Epithelial cell of proximal tubule (primary cell): Measurements from ENCODE around the gene CDK11B. TPM values are rescaled to one million over a fixed set of nuclear protein-coding genes. Genes with fewer than 3 reads are reported as not detected.
"Not testable (repeated sequence)": the region's sequence is repeated elsewhere in the genome, so short reads cannot be mapped to it uniquely, and the experiment has no call there.

Source experiments
- DNase-seq: peaks from one replicate; pipeline ENCODE4 v3.0.0-alpha.2; 2011; ENCODE audit warnings: low read depth
- H3K4me3 ChIP-seq: 2 replicates; pipeline ENCODE4 v1.5.1; 2011; ENCODE audit warnings: low read depth, mild to moderate bottlenecking, low read length
- total RNA-seq: library from RNA; depleted of rRNA; stranded (reverse); fragments of >200 nt; gene quantifications from 2 replicates; pipeline ENCODE4 v1.2.3, GENCODE V29; 2015
- TF ChIP-seq, protein P1 (sequence below): conservative IDR thresholded peaks from 2 replicates; pipeline ENCODE4 v1.5.1; 2012; ENCODE audit warnings: low read depth, mild to moderate bottlenecking, low read length

CDK11B gene
- total RNA-seq, 1 donor from 2014 or later, result 16.3 TPM

DNA sequence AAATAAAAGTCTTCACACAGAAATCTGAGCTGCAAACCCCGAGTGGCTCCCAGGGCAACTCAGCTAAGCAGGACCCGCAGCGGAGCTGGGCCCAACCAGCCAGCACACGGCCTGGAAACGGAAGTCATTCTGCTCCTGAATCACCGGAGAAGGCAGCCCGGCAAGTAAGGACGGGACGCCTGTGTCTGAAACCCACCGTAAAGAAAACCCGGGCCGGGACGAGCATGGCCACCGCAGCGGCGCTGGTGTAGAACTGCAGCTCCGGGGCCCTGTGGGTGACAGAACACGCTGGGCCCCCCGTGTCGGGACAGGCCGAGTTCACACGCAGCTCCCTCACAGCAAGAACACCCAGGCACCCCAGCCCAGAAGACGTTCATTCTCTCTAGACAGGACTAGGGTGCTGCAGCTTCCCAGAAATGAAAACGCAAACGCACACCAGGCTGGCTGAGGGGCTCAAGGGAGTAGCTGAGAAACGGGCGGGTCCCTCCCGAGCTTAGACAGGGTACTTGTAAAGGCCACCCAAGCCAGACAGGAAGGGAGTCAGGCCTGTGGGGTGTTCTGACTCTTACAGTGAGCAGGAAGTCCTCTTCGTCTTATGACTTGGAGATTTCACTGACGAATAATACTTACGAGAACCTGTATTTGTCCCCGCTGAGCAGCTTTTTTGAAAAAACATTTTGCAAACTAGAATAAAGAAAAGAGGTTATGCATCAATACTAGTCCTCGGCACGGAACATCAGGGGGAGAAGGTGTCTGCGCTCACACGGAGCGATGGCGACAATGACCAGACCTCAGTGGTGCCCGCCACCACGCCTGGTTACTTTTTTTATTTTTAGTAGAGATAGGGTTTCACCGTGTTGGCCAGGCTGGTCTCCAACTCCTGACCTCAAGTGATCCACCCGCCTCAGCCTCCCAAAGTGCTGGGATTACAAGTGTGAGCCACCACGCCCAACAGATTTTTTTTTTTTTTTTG lies 10.9 kb upstream of the CDK11B start:
- H3K4me3 ChIP-seq, result no peak overlapping the region
- TF ChIP-seq, protein P1, sequence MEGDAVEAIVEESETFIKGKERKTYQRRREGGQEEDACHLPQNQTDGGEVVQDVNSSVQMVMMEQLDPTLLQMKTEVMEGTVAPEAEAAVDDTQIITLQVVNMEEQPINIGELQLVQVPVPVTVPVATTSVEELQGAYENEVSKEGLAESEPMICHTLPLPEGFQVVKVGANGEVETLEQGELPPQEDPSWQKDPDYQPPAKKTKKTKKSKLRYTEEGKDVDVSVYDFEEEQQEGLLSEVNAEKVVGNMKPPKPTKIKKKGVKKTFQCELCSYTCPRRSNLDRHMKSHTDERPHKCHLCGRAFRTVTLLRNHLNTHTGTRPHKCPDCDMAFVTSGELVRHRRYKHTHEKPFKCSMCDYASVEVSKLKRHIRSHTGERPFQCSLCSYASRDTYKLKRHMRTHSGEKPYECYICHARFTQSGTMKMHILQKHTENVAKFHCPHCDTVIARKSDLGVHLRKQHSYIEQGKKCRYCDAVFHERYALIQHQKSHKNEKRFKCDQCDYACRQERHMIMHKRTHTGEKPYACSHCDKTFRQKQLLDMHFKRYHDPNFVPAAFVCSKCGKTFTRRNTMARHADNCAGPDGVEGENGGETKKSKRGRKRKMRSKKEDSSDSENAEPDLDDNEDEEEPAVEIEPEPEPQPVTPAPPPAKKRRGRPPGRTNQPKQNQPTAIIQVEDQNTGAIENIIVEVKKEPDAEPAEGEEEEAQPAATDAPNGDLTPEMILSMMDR, result no peak
- DNase-seq, result no peak

DNA sequence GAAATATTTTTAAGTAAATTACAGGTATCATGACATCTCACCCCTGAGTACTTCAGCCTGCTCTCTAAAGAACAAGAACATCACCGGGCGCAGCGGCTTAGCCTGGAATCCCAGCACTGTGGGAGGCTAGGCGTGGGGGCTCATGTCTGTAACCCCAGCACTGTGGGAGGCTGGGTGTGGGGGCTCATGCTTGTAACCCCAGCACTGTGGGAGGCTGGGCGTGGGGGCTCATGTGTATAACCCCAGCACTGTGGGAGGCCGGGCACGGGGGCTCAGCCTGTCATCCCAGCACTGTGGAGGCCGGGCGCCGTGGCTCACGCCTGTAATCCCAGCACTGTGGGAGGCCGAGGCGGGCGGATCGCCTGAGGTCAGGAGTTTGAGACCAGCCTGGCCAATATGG lies 7.7 kb upstream of the CDK11B start:
- TF ChIP-seq, protein P1, result no peak
- H3K4me3 ChIP-seq, result no peak overlapping the region
- no peak for DNase-seq

DNA sequence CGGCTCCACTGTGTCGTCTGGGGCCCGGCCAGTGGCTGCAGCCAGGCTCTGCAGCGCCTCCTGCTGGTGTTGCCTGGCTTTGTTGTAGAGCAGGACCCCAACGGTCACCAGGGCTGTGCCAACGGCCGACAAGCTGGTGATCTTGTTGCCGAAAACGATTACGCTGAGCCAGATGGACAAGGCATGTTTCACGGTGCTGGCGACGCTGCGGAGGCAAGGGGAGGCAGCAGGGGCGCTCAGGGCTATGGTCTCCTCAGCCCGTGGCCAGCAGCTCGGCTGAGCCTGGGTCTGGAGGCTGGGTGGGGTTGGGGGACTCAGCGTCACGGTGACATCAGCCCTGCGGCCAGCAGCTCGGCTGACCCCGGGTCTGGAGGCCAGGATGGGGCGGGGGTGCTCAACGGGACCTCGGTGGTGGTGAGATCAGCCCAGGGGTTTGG lies 7.0 kb upstream of the CDK11B start:
- no peak for DNase-seq
- TF ChIP-seq, protein P1, result peak; percentile 53
- H3K4me3 ChIP-seq, result no peak overlapping the region

DNA sequence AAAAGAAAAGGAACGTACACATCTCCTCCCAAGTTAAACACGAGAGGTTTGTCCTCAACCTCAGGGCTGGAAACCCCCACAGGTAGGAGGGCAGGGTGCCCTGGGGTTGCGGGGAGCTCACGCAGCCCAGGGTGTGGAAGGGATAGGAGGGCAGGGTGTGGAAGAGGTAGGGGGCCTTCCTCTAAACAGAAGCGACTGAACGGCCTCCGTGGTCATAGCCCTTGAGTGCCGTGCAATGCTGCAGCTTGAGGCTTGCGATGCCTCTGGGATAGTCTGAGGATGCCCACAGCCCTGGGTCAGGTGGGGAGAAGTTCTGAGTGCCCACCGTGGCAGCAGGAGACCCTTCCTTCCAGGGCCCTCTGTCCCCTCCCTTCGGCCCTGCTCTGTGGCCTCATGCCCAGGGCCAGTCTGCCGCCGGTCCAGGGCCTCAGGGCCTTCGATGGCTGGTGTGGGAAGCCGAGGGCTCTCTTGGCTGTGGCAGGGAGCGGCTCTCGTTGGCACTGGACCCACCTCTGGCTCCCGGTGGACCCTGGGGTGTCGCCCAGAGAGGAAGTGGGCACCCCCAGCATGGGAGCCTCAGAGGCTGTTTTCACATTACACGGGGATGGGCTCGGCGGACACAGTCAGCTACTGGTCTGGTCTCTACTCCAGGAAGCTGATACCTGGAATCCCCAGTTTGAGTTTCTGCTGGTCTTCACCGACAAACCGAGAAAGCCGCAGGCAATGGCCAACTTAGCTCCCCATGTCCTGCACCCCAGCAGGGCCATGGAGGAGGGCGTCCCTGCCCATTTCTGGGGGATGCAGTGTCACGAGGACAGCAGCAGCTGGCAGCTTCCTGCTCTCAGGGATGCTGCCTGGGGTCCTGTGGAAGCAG lies 6.4 kb upstream of the CDK11B start:
- DNase-seq, result no peak
- H3K4me3 ChIP-seq, result no peak overlapping the region
- TF ChIP-seq, protein P1, result no peak

DNA sequence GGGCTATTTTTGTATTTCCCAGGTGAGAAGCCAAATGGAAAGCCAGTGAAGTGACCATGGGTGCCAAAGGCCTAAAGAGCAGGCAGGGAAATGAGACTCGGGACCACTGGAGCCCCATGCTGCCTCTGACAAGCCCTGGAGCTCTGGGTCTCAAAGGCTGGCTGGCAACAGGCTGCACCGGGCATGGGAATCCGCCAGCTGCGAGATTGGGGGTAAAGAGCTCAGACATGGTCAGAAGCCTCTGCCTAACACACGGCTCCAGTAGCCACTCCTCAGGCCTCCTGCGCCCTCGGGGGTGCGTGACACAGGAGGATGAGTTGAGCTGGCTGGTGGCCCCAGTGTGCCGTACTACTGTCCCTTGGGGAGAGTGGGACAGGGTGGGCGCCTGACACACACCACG lies 5.5 kb upstream of the CDK11B start:
- not testable (repeated sequence) for DNase-seq, H3K4me3 ChIP-seq

DNA sequence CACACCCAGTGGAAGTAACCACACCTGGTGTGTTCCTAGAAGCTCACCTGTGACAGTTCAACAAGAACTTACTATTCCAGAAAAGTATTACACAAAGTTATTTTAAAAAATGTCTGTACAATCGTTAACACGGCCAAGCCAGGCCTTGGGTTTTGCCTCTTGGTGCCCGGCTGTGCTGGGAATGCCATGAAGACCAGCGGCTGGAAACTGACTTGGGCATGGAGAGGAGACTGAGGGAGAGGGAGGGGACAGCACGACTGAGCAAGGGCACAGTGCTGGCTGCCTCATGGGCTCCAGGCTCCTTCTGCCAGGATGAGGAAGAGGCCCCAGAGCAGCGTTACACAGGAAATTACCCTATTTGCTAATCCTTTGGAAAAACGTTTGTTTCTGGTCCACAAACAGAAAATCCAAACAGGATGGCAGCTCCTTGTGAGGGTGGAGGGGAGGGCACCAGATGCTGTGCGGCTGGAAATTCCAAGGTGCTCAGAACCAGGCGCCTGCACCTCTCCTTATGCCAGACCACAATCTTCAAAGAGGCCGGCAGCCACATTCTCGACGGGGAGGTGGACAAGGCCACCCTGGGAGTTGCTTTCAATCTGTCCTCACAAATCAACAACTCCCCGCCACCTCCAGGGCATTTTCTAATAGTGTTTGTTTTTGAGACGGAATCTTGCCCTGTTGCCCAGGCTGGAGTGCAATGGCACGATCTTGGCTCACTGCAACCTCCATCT lies 4.2 kb upstream of the CDK11B start:
- DNase-seq, H3K4me3 ChIP-seq: not testable (repeated sequence)

DNA sequence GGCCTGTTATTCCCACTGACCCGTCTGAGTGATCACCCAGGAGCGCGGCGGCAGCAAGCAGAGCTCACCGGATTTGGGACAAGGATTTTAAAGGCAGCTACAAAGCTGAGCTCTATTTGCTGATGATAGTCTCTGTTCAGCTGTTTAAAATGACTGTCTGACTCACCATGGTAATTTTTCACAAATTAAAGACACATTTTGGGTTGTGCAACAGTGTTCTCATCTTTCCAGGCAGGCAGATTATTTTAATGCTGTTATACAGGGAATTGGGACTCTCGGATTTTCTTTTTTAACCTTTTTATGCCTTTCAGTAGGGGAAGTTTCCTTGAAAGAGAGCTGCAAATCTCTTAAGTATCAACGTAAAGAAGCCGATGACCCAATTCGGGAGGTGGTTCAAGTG lies 3.6 kb upstream of the CDK11B start:
- DNase-seq, H3K4me3 ChIP-seq: not testable (repeated sequence)

DNA sequence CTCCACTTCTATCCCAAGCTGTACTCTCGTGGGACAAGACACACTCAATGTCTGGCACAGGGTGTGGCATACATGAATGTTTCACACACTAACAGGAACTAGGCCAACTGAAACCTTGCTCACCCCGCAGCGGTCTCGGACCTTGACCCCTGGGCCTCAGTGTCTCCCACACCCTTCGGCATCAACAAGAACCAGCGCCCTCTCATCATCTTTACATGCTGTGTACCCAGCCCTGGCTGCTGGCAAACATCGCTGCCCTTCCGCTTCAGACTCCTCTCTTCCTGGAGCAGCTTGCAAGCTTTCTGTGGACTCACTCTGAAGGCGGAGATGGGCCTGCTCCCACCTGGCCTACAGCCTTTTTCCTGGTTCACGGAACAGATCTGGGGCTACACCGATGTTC lies 10.5 kb downstream of the CDK11B start:
- H3K4me3 ChIP-seq, DNase-seq: not testable (repeated sequence)

DNA sequence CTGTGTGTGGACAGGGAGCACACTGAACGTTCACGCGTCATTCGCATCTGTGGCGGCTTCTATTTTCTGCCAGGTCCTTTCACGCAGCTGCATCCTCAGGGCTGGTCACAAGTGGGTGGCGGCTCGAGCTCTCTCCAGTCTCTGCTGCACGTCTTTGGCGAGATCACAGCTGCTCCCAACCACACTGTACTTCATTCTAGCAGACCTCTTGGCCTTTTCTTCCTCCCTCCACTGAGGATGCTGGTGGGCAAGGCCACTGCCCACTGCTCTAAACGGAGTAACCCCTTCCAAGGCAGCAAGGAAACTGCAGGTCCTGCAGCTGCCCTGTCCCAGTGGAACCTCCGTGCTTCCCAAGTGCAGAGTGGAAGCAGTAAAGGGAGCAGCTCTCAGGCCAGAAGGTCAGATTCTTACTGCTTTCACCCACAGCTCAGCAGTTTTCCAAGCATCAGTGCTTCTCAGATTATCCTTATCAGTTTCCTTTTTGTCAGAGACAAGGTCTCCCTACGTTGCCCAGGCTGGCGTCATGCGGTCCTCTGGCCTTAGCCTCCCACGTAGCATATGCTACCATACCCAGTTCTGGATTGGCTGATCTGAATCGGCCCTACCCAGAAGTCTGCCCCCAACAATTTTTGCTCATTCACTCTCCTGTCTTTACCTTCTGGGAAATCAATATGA lies 11.1 kb downstream of the CDK11B start:
- DNase-seq, H3K4me3 ChIP-seq: not testable (repeated sequence)

DNA sequence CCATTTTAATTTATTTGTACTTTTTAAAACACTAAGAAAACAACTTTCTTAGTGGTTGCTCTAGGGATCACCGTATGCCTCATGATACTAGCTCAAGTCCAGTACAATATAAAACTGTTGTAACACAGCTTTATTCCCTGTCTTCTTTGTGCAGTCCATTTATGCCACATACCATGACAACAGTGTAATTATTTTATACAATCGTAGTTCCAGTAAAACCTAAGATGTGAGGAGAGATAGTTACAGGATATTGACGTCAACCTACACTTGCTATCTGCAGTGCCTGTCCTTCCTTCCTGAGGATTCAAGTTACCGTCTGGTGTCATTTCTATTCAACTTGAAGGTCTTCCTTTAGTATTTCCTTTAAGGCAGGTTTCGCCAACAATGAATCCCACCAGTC lies 12.5 kb downstream of the CDK11B start:
- not testable (repeated sequence) for H3K4me3 ChIP-seq, DNase-seq

DNA sequence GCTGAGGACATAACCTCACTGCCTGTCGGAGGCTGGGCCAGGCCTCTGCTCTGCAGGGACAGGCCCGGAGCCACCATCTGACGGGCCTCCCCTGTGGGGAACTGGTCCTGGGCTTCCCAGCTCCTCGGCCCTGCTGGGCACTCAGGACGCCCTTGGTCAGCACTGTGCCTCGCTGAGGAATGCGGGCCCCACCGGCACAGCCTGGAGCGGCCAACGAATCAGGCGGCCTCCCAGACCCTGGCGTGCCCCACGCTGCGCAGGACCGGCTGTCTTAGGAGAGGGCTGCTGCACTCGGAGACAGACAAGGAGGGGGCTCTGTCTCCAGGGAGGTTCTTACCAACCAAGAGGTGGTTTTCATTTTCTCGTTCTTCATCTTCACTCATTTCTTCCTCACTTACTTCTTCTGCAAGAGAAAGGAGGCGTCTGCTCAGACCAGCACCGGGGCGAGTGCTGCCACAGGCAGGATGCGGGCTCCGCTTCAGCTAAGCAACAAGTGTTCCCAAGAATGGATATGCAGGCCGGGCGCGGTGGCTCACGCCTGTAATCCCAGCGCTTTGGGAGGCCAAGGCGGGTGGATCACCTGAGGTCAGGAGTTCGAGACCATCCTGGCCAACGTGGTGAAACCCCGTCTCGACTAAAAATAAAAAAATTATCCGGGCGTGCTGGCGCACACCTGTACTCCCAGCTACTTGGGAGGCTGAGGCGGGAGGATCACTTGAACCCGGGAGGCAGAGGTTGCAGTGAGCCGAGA lies 17.9 kb downstream of the CDK11B start:
- H3K4me3 ChIP-seq, DNase-seq: not testable (repeated sequence)

DNA sequence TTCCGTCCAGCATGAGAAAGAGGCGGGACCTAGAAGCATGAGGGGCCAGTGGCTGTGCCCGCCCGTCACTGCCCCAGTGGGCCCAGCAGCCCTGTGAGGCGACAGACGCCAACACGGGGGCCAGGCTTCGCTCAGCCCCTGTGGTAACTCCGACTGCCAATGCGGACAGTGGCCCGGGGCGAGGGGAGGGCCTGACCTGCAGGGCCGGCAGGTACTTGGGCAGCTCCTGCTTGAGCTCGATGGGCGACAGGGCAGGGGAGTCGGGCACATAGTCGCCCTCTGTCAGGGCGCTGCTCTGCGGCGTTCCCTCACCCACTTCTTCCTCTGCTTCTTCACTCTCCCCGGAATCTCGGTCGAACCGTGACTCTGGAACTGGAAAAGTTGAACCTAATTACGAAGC lies 18.7 kb downstream of the CDK11B start:
- DNase-seq, H3K4me3 ChIP-seq: not testable (repeated sequence)
